Chondrocyte (in vitro differentiated cells): ENCODE results near the gene NAA10. TPM values are rescaled to one million over a fixed set of nuclear protein-coding genes. Genes with fewer than 3 reads are reported as not detected.

Experiments used
- DNase-seq: peaks from one replicate; pipeline ENCODE4 v3.0.0; 2021; ENCODE audit warnings: mixed read lengths, low spot score
- H3K27ac Mint-ChIP-seq: one replicate; pipeline ENCODE4 v1.8.0; 2021; ENCODE audit warnings: mild to moderate bottlenecking, moderate library complexity, mixed read lengths; ENCODE audit not compliant: unreplicated experiment
- H3K27me3 Mint-ChIP-seq: 2 replicates; pipeline ENCODE4 v1.8.0; 2021; ENCODE audit warnings: low read depth, mixed read lengths
- H3K36me3 Mint-ChIP-seq: 2 replicates; pipeline ENCODE4 v1.8.0; 2021; ENCODE audit warnings: low read depth, mixed read lengths
- H3K4me1 Mint-ChIP-seq: 2 replicates; pipeline ENCODE4 v1.8.0; 2021; ENCODE audit warnings: low read depth, mild to moderate bottlenecking, mixed read lengths
- H3K4me3 Mint-ChIP-seq: one replicate; pipeline ENCODE4 v1.8.0; 2021; ENCODE audit warnings: mild to moderate bottlenecking, moderate library complexity, mixed read lengths; ENCODE audit not compliant: unreplicated experiment
- H3K9me3 Mint-ChIP-seq: 2 replicates; pipeline ENCODE4 v1.8.0; 2021; ENCODE audit warnings: low read depth, mixed read lengths
- CTCF ChIP-seq: fragments of 200-600 bp; sonication (generic); IDR thresholded peaks from 2 replicates; pipeline ENCODE4 v1.5.0; 2021; ENCODE audit warnings: antibody characterized with exemption, mild to moderate bottlenecking, moderate library complexity
- total RNA-seq: library from RNA; stranded (reverse); gene quantifications from 3 replicates; pipeline ENCODE4 v1.2.1, GENCODE V29; 2021

The NAA10 gene
- total RNA-seq, 1 donor from 2014 or later: 89.5 TPM

- TF ChIP-seq CTCF: no peak
- peak overlapping the region; percentile 86 for H3K27ac Mint-ChIP-seq
- H3K36me3 Mint-ChIP-seq: peaks cover 4% of the 10 kb centered on the region
- H3K27me3 Mint-ChIP-seq: no peaks in the 10 kb centered on the region
- H3K4me1 Mint-ChIP-seq: peaks cover 27% of the 10 kb centered on the region
- H3K9me3 Mint-ChIP-seq: no peaks in the 10 kb centered on the region
- H3K4me3 Mint-ChIP-seq: peak overlapping the region; percentile 77
- no peak for DNase-seq
Measured at GRCh38 chrX:153926858-153927671, 7.8 kb downstream of the NAA10 start.

DNA sequence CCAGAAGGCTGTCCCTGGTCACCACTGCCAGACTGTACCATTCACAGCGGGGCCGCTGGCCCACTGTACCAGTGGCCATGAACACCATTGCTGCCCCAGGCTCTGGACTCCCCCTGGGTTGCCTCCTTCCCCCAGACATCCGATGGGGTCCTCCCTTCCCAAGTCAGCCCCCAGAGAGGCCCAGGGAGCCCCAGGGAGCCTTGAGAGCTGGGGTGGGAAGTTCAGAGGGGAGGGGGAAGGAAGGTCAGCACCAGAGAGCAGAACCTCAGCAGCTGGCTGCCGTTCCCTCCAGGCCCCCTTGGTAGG lies 8.3 kb downstream of the NAA10 start:
- Mint-ChIP-seq H3K9me3 (no peaks in the 10 kb centered on the region), H3K27ac (no peak overlapping the region), H3K4me3 (no peak overlapping the region), H3K27me3 (no peaks in the 10 kb centered on the region), H3K4me1 (peaks cover 27% of the 10 kb centered on the region), H3K36me3 (peaks cover 3% of the 10 kb centered on the region)
- no peak for TF ChIP-seq CTCF
- no peak for DNase-seq

DNA sequence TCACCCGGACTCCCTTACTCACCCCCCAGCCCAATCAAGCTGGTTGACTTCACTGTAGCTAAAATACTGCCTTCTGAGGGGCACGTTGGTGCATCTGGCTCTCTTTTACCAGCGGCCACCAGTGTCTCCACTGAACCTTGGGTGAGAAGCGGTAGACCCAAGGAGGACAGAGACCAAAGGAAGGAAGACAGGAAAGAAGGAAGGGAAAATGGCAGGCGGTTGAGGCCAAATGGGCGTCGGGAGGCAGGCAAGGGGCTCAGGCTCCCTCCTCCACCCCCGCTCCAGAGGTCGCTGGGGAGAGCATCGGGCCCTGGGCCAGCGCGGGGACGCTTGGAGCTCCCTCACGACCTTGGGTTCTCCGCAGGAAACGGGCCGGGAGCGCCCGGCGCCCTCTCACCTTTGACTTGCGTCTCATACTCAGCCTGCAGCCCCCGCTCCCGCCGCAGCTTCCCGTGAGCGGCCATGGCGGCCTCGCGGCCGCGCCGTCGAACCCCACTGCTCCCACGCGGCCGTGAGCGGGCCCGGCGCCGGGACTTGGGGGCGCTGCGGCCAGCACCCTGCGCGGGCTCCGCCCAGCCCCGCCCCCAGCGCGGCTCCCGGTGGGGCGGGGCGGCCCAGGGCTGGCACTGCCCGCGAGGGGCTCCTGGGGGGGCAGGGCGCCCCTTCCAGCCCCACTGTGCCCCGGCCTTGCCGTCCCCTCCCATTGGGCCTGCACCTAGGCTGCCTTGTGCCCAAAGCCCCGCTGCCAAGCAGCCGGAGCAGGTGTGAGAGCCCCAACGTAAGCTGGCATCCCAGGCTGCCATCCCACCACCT lies 8.9 kb downstream of the NAA10 start, which contains the start of gene ARHGAP4:
Gene ARHGAP4 (minus strand): TSS at position 526 of the 813 bp plus-strand sequence. CDS start 62 bp downstream, at position 464.
- Mint-ChIP-seq H3K9me3 (no peaks in the 10 kb centered on the region), H3K4me1 (peaks cover 24% of the 10 kb centered on the region), H3K27me3 (no peaks in the 10 kb centered on the region), H3K4me3 (peak within 1 kb of the TSS; percentile 77), H3K36me3 (no peaks in the 10 kb centered on the region), H3K27ac (peak within 1 kb of the TSS; percentile 54)
- no peak for DNase-seq
- no peak for TF ChIP-seq CTCF

GRCh38 chrX:153925387-153925738 lies 9.5 kb downstream of the NAA10 start:
- Mint-ChIP-seq H3K36me3 (no peaks in the 10 kb centered on the region), H3K27me3 (no peaks in the 10 kb centered on the region), H3K9me3 (no peaks in the 10 kb centered on the region), H3K27ac (no peak overlapping the region), H3K4me3 (no peak overlapping the region), H3K4me1 (peaks cover 24% of the 10 kb centered on the region)
- TF ChIP-seq CTCF: no peak
- no peak for DNase-seq

DNA sequence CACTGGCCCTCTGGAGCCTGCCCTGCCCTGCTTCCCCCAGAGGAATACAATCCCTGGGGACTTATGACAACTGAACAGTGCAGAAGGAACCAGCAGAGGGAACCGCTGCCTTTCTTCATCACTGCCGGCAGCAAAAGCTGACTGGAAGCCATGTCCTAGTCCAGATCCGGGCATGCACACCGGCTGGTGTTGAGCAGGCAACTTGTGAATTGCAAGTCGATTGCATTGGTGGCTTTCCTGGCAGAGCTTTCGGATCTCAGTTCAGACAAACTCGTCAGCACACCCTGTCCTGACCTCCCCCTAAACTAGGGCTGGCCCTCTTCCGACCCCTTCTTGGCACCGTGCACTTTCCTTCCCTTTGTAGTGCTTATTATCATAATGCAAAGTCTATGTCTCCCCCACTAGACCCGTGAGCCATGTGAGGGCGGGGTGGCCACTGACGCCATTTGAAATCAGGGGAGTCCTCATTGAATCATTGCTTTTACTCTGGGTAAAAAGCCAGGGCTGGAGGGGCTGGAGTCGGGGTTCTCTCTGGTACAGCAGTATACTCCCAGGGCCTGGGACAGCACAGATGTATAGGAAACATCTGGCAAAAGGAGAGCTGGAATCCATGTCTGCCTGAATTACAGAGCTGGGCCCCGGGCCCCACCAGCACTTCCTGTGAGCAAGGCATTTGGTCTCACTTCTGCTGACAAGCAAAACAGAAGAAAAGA lies 10.5 kb downstream of the NAA10 start:
- Mint-ChIP-seq H3K4me1 (peaks cover 23% of the 10 kb centered on the region), H3K27ac (no peak overlapping the region), H3K27me3 (no peaks in the 10 kb centered on the region), H3K4me3 (no peak overlapping the region), H3K9me3 (no peaks in the 10 kb centered on the region), H3K36me3 (no peaks in the 10 kb centered on the region)
- DNase-seq: no peak
- peak; percentile 44 for TF ChIP-seq CTCF
